ENCODE results near the gene ACTA2. TPM values are rescaled to one million over a fixed set of nuclear protein-coding genes. Genes with fewer than 3 reads are reported as not detected.

The ACTA2 gene
- total RNA-seq, 6 experiments from 2014 or later = 112 to 178 (median 164) TPM

DNA sequence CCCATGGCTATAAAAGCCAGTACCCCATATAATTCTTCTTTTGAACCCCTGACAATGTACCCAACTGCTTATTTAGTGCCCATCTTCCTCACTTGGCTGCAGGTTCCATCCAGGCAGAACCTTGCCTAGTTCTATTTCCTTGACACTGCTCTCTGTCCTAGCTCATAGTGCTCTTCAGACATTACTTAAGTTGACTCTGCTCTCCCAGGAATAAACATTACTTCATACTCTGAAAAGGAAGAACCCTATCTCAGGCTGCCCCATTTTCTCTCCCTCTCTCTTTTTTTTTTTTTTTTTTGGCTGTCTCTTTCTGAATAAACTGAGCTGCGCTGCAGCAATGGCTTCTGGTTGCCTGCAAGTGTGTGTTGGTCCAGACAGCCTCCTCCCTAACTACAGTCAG lies 21.0 kb downstream of the ACTA2 start:
- Mint-ChIP-seq H3K4me3 (no peak overlapping the region), H3K36me3 (ENCODE audit: low read depth) (peaks cover 30% of the 10 kb centered on the region), H3K9me3 (no peaks in the 10 kb centered on the region), H3K27me3 (ENCODE audit: insufficient read depth) (no peaks in the 10 kb centered on the region; the same call in 1 of the 2 replicates), H3K4me1 (ENCODE audit: low read depth) (peaks cover 50% of the 10 kb centered on the region), H3K27ac (peak overlapping the region; percentile 37; the same call in 1 of the 2 replicates)
- no peak for DNase-seq
- TF ChIP-seq, protein P1, sequence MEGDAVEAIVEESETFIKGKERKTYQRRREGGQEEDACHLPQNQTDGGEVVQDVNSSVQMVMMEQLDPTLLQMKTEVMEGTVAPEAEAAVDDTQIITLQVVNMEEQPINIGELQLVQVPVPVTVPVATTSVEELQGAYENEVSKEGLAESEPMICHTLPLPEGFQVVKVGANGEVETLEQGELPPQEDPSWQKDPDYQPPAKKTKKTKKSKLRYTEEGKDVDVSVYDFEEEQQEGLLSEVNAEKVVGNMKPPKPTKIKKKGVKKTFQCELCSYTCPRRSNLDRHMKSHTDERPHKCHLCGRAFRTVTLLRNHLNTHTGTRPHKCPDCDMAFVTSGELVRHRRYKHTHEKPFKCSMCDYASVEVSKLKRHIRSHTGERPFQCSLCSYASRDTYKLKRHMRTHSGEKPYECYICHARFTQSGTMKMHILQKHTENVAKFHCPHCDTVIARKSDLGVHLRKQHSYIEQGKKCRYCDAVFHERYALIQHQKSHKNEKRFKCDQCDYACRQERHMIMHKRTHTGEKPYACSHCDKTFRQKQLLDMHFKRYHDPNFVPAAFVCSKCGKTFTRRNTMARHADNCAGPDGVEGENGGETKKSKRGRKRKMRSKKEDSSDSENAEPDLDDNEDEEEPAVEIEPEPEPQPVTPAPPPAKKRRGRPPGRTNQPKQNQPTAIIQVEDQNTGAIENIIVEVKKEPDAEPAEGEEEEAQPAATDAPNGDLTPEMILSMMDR (IDR thresholded peaks at IDR 0.05) = no peak

DNA sequence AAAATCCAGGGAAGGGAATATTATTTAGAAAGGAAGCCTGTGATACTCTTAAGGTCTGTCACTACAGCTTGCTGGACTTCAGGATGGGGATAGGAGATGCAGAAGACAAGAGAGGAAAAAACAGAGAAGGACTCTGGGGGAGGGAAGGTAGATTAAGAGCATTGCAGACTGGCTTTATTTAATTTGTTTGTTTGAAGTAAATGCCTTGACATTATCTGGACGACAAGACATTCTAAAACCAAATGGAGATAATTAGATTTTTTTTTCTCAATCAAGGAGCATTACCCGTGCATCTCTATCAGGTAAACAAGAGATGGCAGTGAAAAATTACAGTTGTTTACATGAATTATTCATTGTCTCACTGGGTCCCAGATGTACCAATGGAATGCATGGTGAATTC lies 24.3 kb downstream of the ACTA2 start:
- H3K36me3 Mint-ChIP-seq (ENCODE audit: low read depth) = peaks cover 36% of the 10 kb centered on the region
- H3K27ac Mint-ChIP-seq = no peak overlapping the region
- H3K4me1 Mint-ChIP-seq (ENCODE audit: low read depth) = peaks cover 63% of the 10 kb centered on the region
- no peak overlapping the region for H3K4me3 Mint-ChIP-seq
- no peaks in the 10 kb centered on the region for H3K9me3 Mint-ChIP-seq
- no peak for DNase-seq
- H3K27me3 Mint-ChIP-seq (ENCODE audit: insufficient read depth) = no peaks in the 10 kb centered on the region
- TF ChIP-seq, protein P1 (IDR thresholded peaks at IDR 0.05) = no peak

- DNase-seq = no peak
- TF ChIP-seq, protein P1 (IDR thresholded peaks at IDR 0.05) = no peak
- H3K27ac Mint-ChIP-seq = peak overlapping the region; percentile 68
- H3K4me3 Mint-ChIP-seq = peak overlapping the region; percentile 52; the same call in 1 of the 2 replicates
- peaks cover 44% of the 10 kb centered on the region for H3K36me3 Mint-ChIP-seq (ENCODE audit: low read depth)
- H3K4me1 Mint-ChIP-seq (ENCODE audit: low read depth) = peaks cover 60% of the 10 kb centered on the region
- H3K9me3 Mint-ChIP-seq = no peaks in the 10 kb centered on the region
- H3K27me3 Mint-ChIP-seq (ENCODE audit: insufficient read depth) = no peaks in the 10 kb centered on the region
Measured at GRCh38 chr10:88927416-88927690, 25.2 kb downstream of the ACTA2 start.

DNA sequence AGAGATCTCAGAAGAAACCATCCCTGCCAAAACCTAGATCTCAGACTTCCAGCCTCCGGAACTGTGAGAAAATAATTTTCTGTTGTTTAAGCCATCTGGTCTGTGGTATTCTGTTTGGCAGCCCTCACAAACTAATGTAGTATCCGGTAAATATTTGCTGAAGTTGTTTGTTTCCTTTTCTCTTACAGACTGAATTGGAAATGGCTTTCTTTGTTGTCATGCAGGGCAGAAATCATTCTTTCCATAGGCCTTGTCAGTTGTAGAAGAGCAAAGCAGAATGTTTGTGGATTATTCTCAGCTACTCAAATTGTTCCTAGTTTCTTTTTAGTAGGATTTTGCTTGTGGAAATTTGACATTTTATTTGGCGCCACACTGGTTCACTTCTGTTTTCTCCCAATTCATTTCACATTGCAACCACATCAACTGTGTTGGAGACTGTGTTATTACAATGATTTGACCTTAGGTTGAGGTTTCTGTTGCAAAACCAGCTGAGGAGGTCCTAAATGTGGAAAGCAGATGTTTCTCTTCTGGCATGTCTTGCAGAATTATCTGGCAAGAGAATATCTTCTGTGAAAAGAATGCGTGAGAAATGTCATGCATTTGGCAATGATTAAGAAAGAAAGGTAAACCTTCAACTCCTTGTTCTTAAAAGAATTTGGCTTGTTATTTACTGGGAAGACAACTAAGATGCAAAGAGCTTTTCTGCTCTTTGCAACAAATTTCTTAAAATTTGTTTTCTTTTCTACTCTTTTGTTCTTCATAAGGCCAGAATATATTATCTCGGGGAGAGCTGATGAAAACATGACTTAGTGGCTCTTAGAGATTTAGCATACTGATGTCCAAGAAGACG lies 25.8 kb downstream of the ACTA2 start:
- H3K9me3 Mint-ChIP-seq = no peaks in the 10 kb centered on the region
- TF ChIP-seq, protein P1 (IDR thresholded peaks at IDR 0.05) = no peak
- peak overlapping the region; percentile 52 for H3K4me3 Mint-ChIP-seq
- H3K27ac Mint-ChIP-seq = peak overlapping the region; percentile 68
- peak; percentile 53 for DNase-seq
- H3K36me3 Mint-ChIP-seq (ENCODE audit: low read depth) = peaks cover 49% of the 10 kb centered on the region
- H3K27me3 Mint-ChIP-seq (ENCODE audit: insufficient read depth) = no peaks in the 10 kb centered on the region
- peaks cover 60% of the 10 kb centered on the region for H3K4me1 Mint-ChIP-seq (ENCODE audit: low read depth)

DNA sequence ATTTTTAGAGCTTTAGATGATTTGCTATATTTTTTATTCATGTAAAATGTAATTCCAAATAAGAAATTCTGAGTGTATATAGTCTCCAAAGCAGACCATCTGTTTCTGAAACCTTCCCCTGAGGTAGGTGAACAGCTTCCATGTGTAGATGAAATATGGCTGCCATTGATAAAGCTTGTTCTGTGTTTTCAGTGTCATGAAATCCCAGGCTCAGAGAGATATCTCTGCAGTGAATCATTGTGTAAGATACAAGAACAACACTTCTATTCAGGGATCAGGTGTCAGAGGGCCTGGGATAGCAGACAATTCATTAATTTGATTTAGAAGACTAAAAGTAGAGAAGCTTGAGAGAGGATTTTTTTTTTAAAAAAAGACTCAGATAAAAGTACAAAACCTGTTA lies 29.1 kb downstream of the ACTA2 start:
- Mint-ChIP-seq H3K4me3 (no peak overlapping the region), H3K36me3 (ENCODE audit: low read depth) (peaks cover 51% of the 10 kb centered on the region), H3K4me1 (ENCODE audit: low read depth) (peaks cover 87% of the 10 kb centered on the region), H3K9me3 (no peaks in the 10 kb centered on the region), H3K27ac (no peak overlapping the region), H3K27me3 (ENCODE audit: insufficient read depth) (no peaks in the 10 kb centered on the region)
- DNase-seq = peak; percentile 28
- TF ChIP-seq, protein P1 (IDR thresholded peaks at IDR 0.05) = no peak

Measured in HFFc6 (cell line).